ENCODE data around the gene BRD4.

Gene BRD4

GRCh38 chr19:15280915-15281683, 51.2 kb downstream of the BRD4 start:
- Mint-ChIP-seq H3K27me3 (no peaks in the 10 kb centered on the region), H3K36me3 (ENCODE audit: low read depth) (no peaks in the 10 kb centered on the region), H3K27ac (peak overlapping the region; percentile 50), H3K9me3 (no peaks in the 10 kb centered on the region), H3K4me1 (ENCODE audit: low read depth) (peaks cover 91% of the 10 kb centered on the region), H3K4me3 (no peak overlapping the region)

DNA sequence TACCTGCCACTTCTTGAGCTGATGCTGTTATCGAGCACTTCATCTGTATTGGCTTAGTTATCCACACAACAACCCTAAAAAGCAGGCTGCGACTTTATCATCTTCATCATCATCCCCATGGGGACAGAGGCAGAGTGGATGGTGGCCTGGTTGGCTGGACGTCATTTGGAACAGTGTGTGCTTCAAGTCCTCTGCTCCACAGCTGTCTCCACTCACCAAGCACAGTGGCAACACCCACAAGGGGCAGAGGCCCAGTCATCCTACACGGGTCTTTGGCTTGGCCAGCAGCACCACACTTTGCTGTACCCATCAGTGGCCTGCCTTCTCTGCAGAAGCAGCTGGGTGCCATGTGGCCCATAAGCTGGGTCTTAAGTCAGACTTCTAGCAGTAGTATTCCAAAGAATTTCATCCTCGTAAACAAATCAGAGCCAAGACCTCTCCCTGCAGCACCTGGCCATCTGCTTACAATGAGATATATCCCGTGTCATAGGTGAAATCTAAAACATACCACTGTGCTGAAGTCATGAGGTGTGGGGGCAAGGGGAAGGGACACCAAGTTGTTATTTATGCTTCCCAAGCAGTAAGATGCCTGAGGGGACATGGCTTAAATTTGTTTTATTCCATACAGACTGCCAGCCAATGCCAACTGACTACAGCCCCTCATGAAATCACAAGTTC, 52.2 kb downstream of the BRD4 start:
- H3K27ac Mint-ChIP-seq, result peak overlapping the region; percentile 6
- no peak overlapping the region for H3K4me3 Mint-ChIP-seq
- peaks cover 88% of the 10 kb centered on the region for H3K4me1 Mint-ChIP-seq (ENCODE audit: low read depth)
- no peaks in the 10 kb centered on the region for H3K36me3 Mint-ChIP-seq (ENCODE audit: low read depth)
- no peaks in the 10 kb centered on the region for H3K27me3 Mint-ChIP-seq
- no peaks in the 10 kb centered on the region for H3K9me3 Mint-ChIP-seq

DNA sequence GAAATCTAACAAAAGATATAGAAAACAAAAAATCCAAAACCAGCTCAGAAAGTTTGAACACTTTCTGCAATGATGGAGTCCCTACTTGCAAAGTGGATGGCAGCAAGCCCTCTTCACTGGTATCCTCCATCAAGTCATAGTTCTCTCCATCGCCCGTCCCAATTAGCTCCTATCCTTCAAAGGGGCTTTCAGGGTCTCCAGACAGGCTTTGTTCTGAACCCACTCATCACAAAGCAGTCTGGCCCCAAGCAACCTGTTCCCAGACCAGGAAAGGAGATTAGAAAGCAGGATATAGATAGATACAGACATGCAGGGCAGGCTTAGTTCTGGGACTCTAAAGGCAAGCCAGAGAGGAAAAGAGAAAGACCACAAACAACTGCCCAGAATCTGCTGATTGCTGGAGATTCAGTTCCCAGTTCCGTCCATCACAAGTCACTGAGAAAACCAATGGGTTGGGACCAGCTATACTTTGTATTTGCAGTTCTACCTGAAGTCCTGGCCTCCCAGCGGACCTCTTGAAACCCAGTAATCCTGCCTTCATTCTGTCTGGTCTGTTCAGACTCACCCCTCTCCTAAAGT, 52.9 kb downstream of the BRD4 start:
- peaks cover 80% of the 10 kb centered on the region for H3K4me1 Mint-ChIP-seq (ENCODE audit: low read depth)
- no peak overlapping the region for H3K27ac Mint-ChIP-seq
- no peaks in the 10 kb centered on the region for H3K36me3 Mint-ChIP-seq (ENCODE audit: low read depth)
- no peaks in the 10 kb centered on the region for H3K27me3 Mint-ChIP-seq
- no peaks in the 10 kb centered on the region for H3K9me3 Mint-ChIP-seq
- H3K4me3 Mint-ChIP-seq, result no peak overlapping the region

DNA sequence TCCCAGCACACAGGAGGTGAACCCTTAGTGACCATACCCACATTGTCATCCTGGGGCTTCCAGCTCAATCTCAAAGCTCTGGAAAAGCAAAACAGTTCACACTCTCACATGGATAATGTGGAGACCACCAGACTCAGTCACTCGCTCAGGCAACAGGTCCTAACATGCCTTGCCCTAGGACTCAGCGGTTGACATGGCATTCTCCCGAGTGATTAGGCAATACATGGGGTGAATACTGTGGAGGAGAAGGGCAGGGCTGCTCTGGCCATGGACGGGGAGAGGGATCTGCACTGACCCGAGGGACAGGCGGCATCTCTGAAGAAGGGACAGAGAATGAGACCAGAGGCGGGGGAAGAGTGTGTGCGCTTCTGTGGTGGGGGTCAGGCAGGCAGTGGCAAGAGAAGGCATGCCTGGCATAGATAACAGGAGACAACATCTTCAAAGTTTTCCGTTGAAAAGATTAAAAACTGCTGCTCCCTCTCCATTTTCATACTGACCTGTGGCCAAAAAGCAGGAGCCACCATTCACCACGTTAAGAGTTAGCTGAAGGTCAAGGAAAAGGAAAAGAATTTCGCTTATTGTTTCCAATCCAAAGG, 55.6 kb downstream of the BRD4 start:
- no peaks in the 10 kb centered on the region for H3K9me3 Mint-ChIP-seq
- H3K27me3 Mint-ChIP-seq, result no peaks in the 10 kb centered on the region
- no peak overlapping the region for H3K27ac Mint-ChIP-seq
- H3K4me3 Mint-ChIP-seq, result no peak overlapping the region
- peaks cover 9% of the 10 kb centered on the region for H3K36me3 Mint-ChIP-seq (ENCODE audit: low read depth)
- peaks cover 64% of the 10 kb centered on the region for H3K4me1 Mint-ChIP-seq (ENCODE audit: low read depth)

GRCh38 chr19:15274477-15274876, 57.9 kb downstream of the BRD4 start:
- no peaks in the 10 kb centered on the region for H3K27me3 Mint-ChIP-seq

DNA sequence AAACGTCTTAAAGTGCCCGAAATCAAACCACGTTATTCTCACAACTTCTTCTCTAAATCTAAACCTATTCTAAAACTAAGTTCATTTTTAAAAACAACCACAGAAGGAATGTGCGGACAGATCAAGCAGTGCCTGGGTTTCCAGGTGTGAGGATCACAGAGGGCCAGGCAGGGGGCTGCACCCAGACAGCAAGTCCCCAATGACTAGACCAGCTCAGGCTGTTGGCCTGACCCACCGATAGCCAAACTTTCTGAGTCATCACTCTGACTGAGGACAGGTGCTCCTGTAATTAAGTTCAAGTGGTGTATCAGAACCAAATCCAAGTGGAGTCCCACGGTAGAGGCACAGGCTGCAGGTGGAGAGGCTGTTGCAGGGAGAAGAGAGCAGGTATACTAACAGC, 62.5 kb downstream of the BRD4 start:
- H3K36me3 Mint-ChIP-seq (ENCODE audit: low read depth), result peaks cover 53% of the 10 kb centered on the region

More at GRCh38 chr19:15274477-15274876, 57.9 kb downstream of the BRD4 start:
- peak overlapping the region; percentile 88 for H3K27ac Mint-ChIP-seq
- H3K9me3 Mint-ChIP-seq, result no peaks in the 10 kb centered on the region
- peaks cover 51% of the 10 kb centered on the region for H3K4me1 Mint-ChIP-seq (ENCODE audit: low read depth)
- H3K36me3 Mint-ChIP-seq (ENCODE audit: low read depth), result peaks cover 29% of the 10 kb centered on the region
- no peak overlapping the region for H3K4me3 Mint-ChIP-seq

GRCh38 chr19:15268928-15269253, 63.4 kb downstream of the BRD4 start:
- H3K9me3 Mint-ChIP-seq, result no peaks in the 10 kb centered on the region
- peak overlapping the region; percentile 58 for H3K27ac Mint-ChIP-seq
- H3K4me3 Mint-ChIP-seq, result no peak overlapping the region
- peaks cover 62% of the 10 kb centered on the region for H3K36me3 Mint-ChIP-seq (ENCODE audit: low read depth)
- H3K27me3 Mint-ChIP-seq, result no peaks in the 10 kb centered on the region
- peaks cover 21% of the 10 kb centered on the region for H3K4me1 Mint-ChIP-seq (ENCODE audit: low read depth)

More for the DNA sequence above, 62.5 kb downstream of the BRD4 start:
- Mint-ChIP-seq H3K4me1 (ENCODE audit: low read depth) (peaks cover 25% of the 10 kb centered on the region), H3K9me3 (no peaks in the 10 kb centered on the region), H3K27me3 (no peaks in the 10 kb centered on the region), H3K27ac (peak overlapping the region; percentile 59), H3K4me3 (no peak overlapping the region)

- Mint-ChIP-seq H3K9me3 (no peaks in the 10 kb centered on the region), H3K36me3 (ENCODE audit: low read depth) (peaks cover 68% of the 10 kb centered on the region), H3K4me3 (no peak overlapping the region), H3K27me3 (no peaks in the 10 kb centered on the region), H3K4me1 (ENCODE audit: low read depth) (peaks cover 18% of the 10 kb centered on the region), H3K27ac (peak overlapping the region; percentile 58)
These were observed 64.0 kb downstream of the BRD4 start for GRCh38 chr19:15268192-15268927.

DNA sequence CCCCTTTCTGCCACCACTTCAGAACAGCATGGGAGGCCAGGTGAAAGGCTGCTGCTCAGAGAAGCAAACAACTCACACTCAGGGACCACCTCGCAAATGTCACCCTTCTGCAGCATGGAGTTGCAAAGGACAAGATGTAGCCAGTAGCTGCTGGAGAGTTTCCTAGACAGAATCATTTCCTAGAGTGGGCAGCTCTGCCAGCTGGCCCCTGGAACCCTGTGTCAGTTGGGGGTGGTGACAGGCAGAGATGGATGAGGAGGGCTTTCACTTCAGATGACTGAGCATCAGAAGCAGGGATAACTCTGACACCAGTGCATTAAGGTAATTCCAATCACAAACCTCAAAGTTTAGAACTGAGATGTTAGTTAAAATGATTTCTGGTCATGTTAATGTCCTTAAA, 65.7 kb downstream of the BRD4 start:
- Mint-ChIP-seq H3K27ac (peak overlapping the region; percentile 28), H3K4me1 (ENCODE audit: low read depth) (peaks cover 14% of the 10 kb centered on the region), H3K36me3 (ENCODE audit: low read depth) (peaks cover 65% of the 10 kb centered on the region), H3K27me3 (no peaks in the 10 kb centered on the region), H3K9me3 (no peaks in the 10 kb centered on the region), H3K4me3 (no peak overlapping the region)

GRCh38 chr19:15265850-15266248, 66.5 kb downstream of the BRD4 start:
- H3K4me3 Mint-ChIP-seq, result no peak overlapping the region
- no peaks in the 10 kb centered on the region for H3K9me3 Mint-ChIP-seq
- no peak overlapping the region for H3K27ac Mint-ChIP-seq
- peaks cover 65% of the 10 kb centered on the region for H3K36me3 Mint-ChIP-seq (ENCODE audit: low read depth)
- peaks cover 10% of the 10 kb centered on the region for H3K4me1 Mint-ChIP-seq (ENCODE audit: low read depth)
- H3K27me3 Mint-ChIP-seq, result no peaks in the 10 kb centered on the region

GRCh38 chr19:15265214-15265849, 67.0 kb downstream of the BRD4 start:
- H3K9me3 Mint-ChIP-seq, result no peaks in the 10 kb centered on the region

DNA sequence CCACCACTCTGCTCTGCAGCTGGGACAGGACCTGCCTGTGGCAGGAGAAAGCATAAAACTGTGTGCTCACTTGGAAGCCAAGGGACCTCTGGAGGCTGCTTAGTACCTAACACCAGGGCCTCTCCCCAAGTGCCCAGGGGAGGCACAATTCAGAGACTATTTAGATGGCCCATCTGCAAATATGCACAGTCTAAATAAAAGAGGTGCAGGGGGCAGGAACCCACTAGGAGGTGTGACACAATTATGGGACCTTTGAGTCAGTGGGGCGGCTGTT, 67.5 kb downstream of the BRD4 start:
- Mint-ChIP-seq H3K9me3 (no peaks in the 10 kb centered on the region), H3K4me3 (no peak overlapping the region), H3K4me1 (ENCODE audit: low read depth) (peaks cover 10% of the 10 kb centered on the region), H3K27ac (no peak overlapping the region), H3K36me3 (ENCODE audit: low read depth) (peaks cover 61% of the 10 kb centered on the region), H3K27me3 (no peaks in the 10 kb centered on the region)

More at GRCh38 chr19:15265214-15265849, 67.0 kb downstream of the BRD4 start:
- Mint-ChIP-seq H3K4me3 (no peak overlapping the region), H3K27ac (no peak overlapping the region), H3K4me1 (ENCODE audit: low read depth) (peaks cover 10% of the 10 kb centered on the region), H3K36me3 (ENCODE audit: low read depth) (peaks cover 65% of the 10 kb centered on the region), H3K27me3 (no peaks in the 10 kb centered on the region)

DNA sequence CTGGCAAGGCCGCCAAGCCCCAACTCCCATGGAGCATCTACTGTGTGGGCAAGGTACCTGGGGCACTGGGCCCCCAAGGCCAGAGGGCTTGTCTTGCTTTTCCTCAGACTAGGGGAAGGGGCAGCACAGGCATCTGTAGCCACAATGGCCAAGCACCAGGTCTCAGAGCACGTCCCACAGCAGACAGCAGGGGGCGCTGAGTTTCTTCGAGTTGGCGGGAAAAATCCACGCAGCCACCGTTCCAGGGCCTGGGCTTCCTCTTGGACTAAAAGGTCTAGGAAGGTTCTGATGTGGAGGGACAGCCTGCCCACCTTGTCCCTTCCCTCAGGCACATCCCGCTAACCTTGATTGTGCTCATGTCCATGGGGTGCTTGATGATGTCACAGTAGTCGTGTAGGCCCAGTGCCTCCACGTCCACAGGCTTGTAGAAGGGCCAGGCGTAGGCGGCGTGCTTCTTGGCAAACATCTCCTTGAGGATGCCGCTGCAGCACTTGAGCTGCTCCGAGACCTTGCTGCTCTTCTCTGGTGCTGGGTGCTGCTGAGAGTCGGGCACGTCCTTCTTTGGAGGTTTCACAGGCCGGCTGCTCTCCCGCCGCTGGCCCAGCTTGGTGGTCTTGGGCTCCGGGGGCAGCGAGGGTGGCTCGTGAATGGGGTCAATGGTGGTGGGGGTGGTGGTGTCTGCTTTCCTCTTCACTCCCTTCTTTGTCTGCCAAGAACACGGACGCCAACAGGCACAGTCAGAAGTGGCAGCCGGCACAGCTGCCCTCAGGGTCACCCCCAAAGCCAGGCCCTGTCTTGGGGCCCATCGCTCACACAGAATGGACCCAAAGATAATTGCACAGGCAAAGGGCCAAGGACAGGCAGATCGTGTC, 68.0 kb downstream of the BRD4 start:
- Mint-ChIP-seq H3K36me3 (ENCODE audit: low read depth) (peaks cover 60% of the 10 kb centered on the region), H3K27me3 (no peaks in the 10 kb centered on the region), H3K4me1 (ENCODE audit: low read depth) (peaks cover 6% of the 10 kb centered on the region), H3K27ac (no peak overlapping the region), H3K4me3 (no peak overlapping the region), H3K9me3 (no peaks in the 10 kb centered on the region)
